HepG2 (cell line): Measurements from ENCODE around the gene DAPK1. TPM values are rescaled to one million over a fixed set of nuclear protein-coding genes. Genes with fewer than 3 reads are reported as not detected.

Experiments used
- ATF7 ChIP-seq, 2 experiments: fragments of 450-650 bp in 1 of 2; sonication (generic) in 1 of 2; formaldehyde crosslinking in 1 of 2; IDR thresholded peaks; 2 replicates each; pipeline versions ENCODE4 v1.4.0 to v1.6.1; 2016 to 2020; ENCODE audit warnings: antibody characterized with exemption in 1 of 2, mild to moderate bottlenecking in 1 of 2, missing genetic modification reagents in 1 of 2
- BRF2 ChIP-seq: sonication (generic); formaldehyde crosslinking; IDR thresholded peaks from 2 replicates; pipeline ENCODE4 v1.8.1; 2022; ENCODE audit warnings: mild to moderate bottlenecking, missing genetic modification reagents
- CBFB ChIP-seq: sonication (generic); formaldehyde crosslinking; IDR thresholded peaks from 2 replicates; pipeline ENCODE4 v1.4.0; 2020; ENCODE audit warnings: missing genetic modification reagents
- DPF2 ChIP-seq: sonication (generic); formaldehyde crosslinking; IDR thresholded peaks from 2 replicates; pipeline ENCODE4 v1.4.0; 2020; ENCODE audit warnings: mild to moderate bottlenecking, low read depth, missing genetic modification reagents, borderline replicate concordance
- DRAP1 ChIP-seq: IDR thresholded peaks from 2 replicates; pipeline ENCODE4 v1.6.1; 2016; ENCODE audit warnings: missing genetic modification reagents, missing compliant biosample characterization
- ETV5 ChIP-seq: IDR thresholded peaks from 2 replicates; pipeline ENCODE4 v1.6.1; 2018; ENCODE audit warnings: missing biosample characterization, missing genetic modification reagents, inconsistent platforms, borderline replicate concordance
- JDP2 ChIP-seq: sonication (generic); formaldehyde crosslinking; IDR thresholded peaks from 2 replicates; pipeline ENCODE4 v1.8.1; 2022; ENCODE audit warnings: missing genetic modification reagents, borderline replicate concordance
- KDM3A ChIP-seq: IDR thresholded peaks from 2 replicates; pipeline ENCODE4 v1.6.1; 2018; ENCODE audit warnings: low read depth, missing compliant biosample characterization
- MED13 ChIP-seq: sonication (generic); formaldehyde crosslinking; IDR thresholded peaks from 2 replicates; pipeline ENCODE4 v1.5.0; 2020; ENCODE audit warnings: missing genetic modification reagents
- SMARCC2 ChIP-seq: fragments of 450-650 bp; IDR thresholded peaks from 2 replicates; pipeline ENCODE4 v1.6.1; 2017; ENCODE audit warnings: antibody characterized with exemption, mild to moderate bottlenecking
- SP4 ChIP-seq: sonication (generic); formaldehyde crosslinking; IDR thresholded peaks from 2 replicates; pipeline ENCODE4 v1.8.1; 2023; ENCODE audit warnings: mild to moderate bottlenecking, missing genetic modification reagents
- STAT6 ChIP-seq: sonication (generic); formaldehyde crosslinking; IDR thresholded peaks from 2 replicates; pipeline ENCODE4 v1.4.0; 2020; ENCODE audit warnings: missing genetic modification reagents, mild to moderate bottlenecking, borderline replicate concordance
- ZBTB33 ChIP-seq: sonication (generic); formaldehyde crosslinking; IDR thresholded peaks from 2 replicates; pipeline ENCODE4 v1.4.0; 2020; ENCODE audit warnings: missing genetic modification reagents
- ZBTB38 ChIP-seq: sonication (generic); formaldehyde crosslinking; IDR thresholded peaks from 2 replicates; pipeline ENCODE4 v1.5.1; 2020; ENCODE audit warnings: mild to moderate bottlenecking, missing genetic modification reagents
- ZNF121 ChIP-seq: sonication (generic); formaldehyde crosslinking; IDR thresholded peaks from 2 replicates; pipeline ENCODE4 v1.5.0; 2020; ENCODE audit warnings: mild to moderate bottlenecking, missing genetic modification reagents
- ZNF256 ChIP-seq: sonication (generic); formaldehyde crosslinking; conservative IDR thresholded peaks from 2 replicates; pipeline ENCODE4 v1.4.0; 2020; ENCODE audit warnings: missing genetic modification reagents
- ZNF530 ChIP-seq: sonication (generic); formaldehyde crosslinking; IDR thresholded peaks from 2 replicates; pipeline ENCODE4 v1.5.0; 2020; ENCODE audit warnings: low read depth, mild to moderate bottlenecking, missing genetic modification reagents
- ZNF619 ChIP-seq: sonication (generic); formaldehyde crosslinking; IDR thresholded peaks from 2 replicates; pipeline ENCODE4 v1.4.0; 2020; ENCODE audit warnings: mild to moderate bottlenecking, missing genetic modification reagents
- ZNF674 ChIP-seq: sonication (generic); formaldehyde crosslinking; IDR thresholded peaks from 2 replicates; pipeline ENCODE4 v1.5.0; 2020; ENCODE audit warnings: low read depth, mild to moderate bottlenecking, missing genetic modification reagents
- ZNF678 ChIP-seq: sonication (generic); formaldehyde crosslinking; IDR thresholded peaks from 2 replicates; pipeline ENCODE4 v1.4.0; 2020; ENCODE audit warnings: mild to moderate bottlenecking, missing genetic modification reagents
- ZNF709 ChIP-seq: sonication (generic); formaldehyde crosslinking; IDR thresholded peaks from 2 replicates; pipeline ENCODE4 v1.5.0; 2020; ENCODE audit warnings: mild to moderate bottlenecking, missing genetic modification reagents
- ZNF83 ChIP-seq: sonication (generic); formaldehyde crosslinking; IDR thresholded peaks from 2 replicates; pipeline ENCODE4 v1.4.0; 2020; ENCODE audit warnings: missing genetic modification reagents, mild to moderate bottlenecking, borderline replicate concordance
- ZNF850 ChIP-seq: sonication (generic); formaldehyde crosslinking; conservative IDR thresholded peaks from 2 replicates; pipeline ENCODE4 v1.9.0; 2021; ENCODE audit warnings: mild to moderate bottlenecking, missing genetic modification reagents
- ZSCAN22 ChIP-seq: sonication (generic); formaldehyde crosslinking; IDR thresholded peaks from 2 replicates; pipeline ENCODE4 v1.4.0; 2020; ENCODE audit warnings: mild to moderate bottlenecking, missing genetic modification reagents
- polyA plus RNA-seq, 8 experiments: library from polyadenylated mRNA; depleted of rRNA in 3 of 8; stranded (reverse) in 7 of 8; unstranded in 1 of 8; fragments of >200 nt; fragmentation: Illumina TruSeq in 4 of 8; extraction: Trizol in 4 of 8; gene quantifications; 2 replicates each; pipeline versions ENCODE4 v1.2.1 to v1.2.3, GENCODE V29; 2011 to 2016; ENCODE audit warnings: low read depth in 4 of 8, missing spikeins in 1 of 8, mixed read lengths in 1 of 8; ENCODE audit not compliant: insufficient read depth in 1 of 8
- total RNA-seq, 5 experiments: library from RNA; depleted of rRNA; stranded (reverse); fragments of >200 nt; fragmentation: Illumina TruSeq; extraction: Trizol; gene quantifications; 2 replicates each; pipeline ENCODE4 v1.2.3, GENCODE V29; 2016; ENCODE audit warnings: low read depth in 1 of 5

The DAPK1 gene
- total and polyA plus RNA-seq, 2 of the 13 experiments (the other 11 are each of a cell fraction or from before 2014, with no cell fraction given): 35.7 to 35.9 TPM

- TF ChIP-seq BRF2 (0 out of 2 replicates have a peak, but pooled peaks have one; percentile 44), ZNF709 (CRISPR knock-in tag) (peak; percentile 76), ZNF850 (CRISPR knock-in tag) (no peak), ZNF83 (CRISPR knock-in tag) (peak; percentile 43; the same call in 1 of the 2 replicates), ETV5 (CRISPR knock-in tag) (peak; percentile 28), ZNF674 (no peak; the same call in 1 of the 2 replicates), ZNF256 (CRISPR knock-in tag) (peak; percentile 93), ZBTB33 (CRISPR knock-in tag) (no peak), SP4 (CRISPR knock-in tag) (peak; percentile 75; the same call in 1 of the 2 replicates), DRAP1 (CRISPR knock-in tag) (peak; percentile 82), STAT6 (CRISPR knock-in tag) (no peak; the same call in 1 of the 2 replicates), MED13 (peak; percentile 79; the same call in 1 of the 2 replicates), SMARCC2 (no peak), KDM3A (CRISPR knock-in tag) (no peak), ATF7 (IDR thresholded peaks at IDR 0.05) (no peak), ATF7 (CRISPR knock-in tag; IDR thresholded peaks at IDR 0.05) (peak; percentile 44), ZBTB38 (no peak; the same call in 1 of the 2 replicates), ZNF678 (0 out of 2 replicates have a peak, but pooled peaks have one; percentile 22), DPF2 (no peak), JDP2 (CRISPR knock-in tag) (no peak), CBFB (CRISPR knock-in tag) (no peak; the same call in 1 of the 2 replicates), ZSCAN22 (CRISPR knock-in tag) (no peak), ZNF530 (CRISPR knock-in tag) (no peak), ZNF619 (CRISPR knock-in tag) (peak; percentile 90), ZNF121 (CRISPR knock-in tag) (peak; percentile 13; the same call in 1 of the 2 replicates)
These were observed 228.4 kb downstream of the DAPK1 start, which contains the start of gene CTSL (continued) for GRCh38 chr9:87725900-87726709.
